Tibial nerve (tissue), 4 donors: Measurements from ENCODE around the gene HDHD3. TPM values are rescaled to one million over a fixed set of nuclear protein-coding genes. Genes with fewer than 3 reads are reported as not detected.

Experiments
- DNase-seq, 2 donors: peaks; one replicate each; pipeline ENCODE4 v3.0.0-alpha.2; 2019; ENCODE audit warnings: low spot score in 2 of 2
- H3K27ac ChIP-seq, 4 donors: fragments of 200-600 bp; sonication (generic) in 3 of 4; one replicate each; pipeline ENCODE4 v1.5.1; 2017 to 2019; ENCODE audit warnings: mild to moderate bottlenecking in 1 of 4
- H3K27me3 ChIP-seq, 2 donors: fragments of 200-600 bp; sonication (generic) in 1 of 2; one replicate each; pipeline versions ENCODE4 v1.5.1 to v1.6.0; 2017 to 2019
- H3K36me3 ChIP-seq, 3 donors: fragments of 200-600 bp; sonication (generic); one replicate each; pipeline ENCODE4 v1.5.1; 2018 to 2019
- H3K4me1 ChIP-seq, 4 donors: fragments of 200-600 bp; sonication (generic) in 3 of 4; one replicate each; pipeline ENCODE4 v1.5.1; 2017 to 2019
- H3K4me3 ChIP-seq, 4 donors: fragments of 200-600 bp; sonication (generic) in 3 of 4; one replicate each; pipeline ENCODE4 v1.5.1; 2017 to 2019; ENCODE audit warnings: mild to moderate bottlenecking in 1 of 4, moderate library complexity in 1 of 4
- H3K9me3 ChIP-seq, 4 donors: fragments of 200-600 bp; sonication (generic) in 3 of 4; one replicate each; pipeline ENCODE4 v1.5.1; 2017 to 2019
- CTCF ChIP-seq, 5 experiments: fragments of 200-600 bp in 3 of 5; fragments of 450-650 bp in 2 of 5; sonication (generic) in 3 of 5; IDR thresholded peaks; one replicate each; pipeline ENCODE4 v1.5.1; 2016 to 2019; ENCODE audit warnings: antibody characterized with exemption in 5 of 5, mild to moderate bottlenecking in 3 of 5, moderate library complexity in 2 of 5
- EP300 ChIP-seq, 2 donors: sonication (generic); formaldehyde crosslinking; IDR thresholded peaks; one replicate each; pipeline ENCODE4 v1.6.1; 2017; ENCODE audit warnings: antibody characterized with exemption in 2 of 2, mild to moderate bottlenecking in 1 of 2
- POLR2A ChIP-seq, 2 donors: fragments of 450-650 bp; IDR thresholded peaks; one replicate each; pipeline ENCODE4 v1.6.1; 2017; ENCODE audit warnings: antibody characterized with exemption in 2 of 2, mild to moderate bottlenecking in 2 of 2, moderate library complexity in 2 of 2
- WGBS, 2 donors: methylation state at CpG; one replicate each; pipeline ENCODE4 v1.1.5; 2018; 5-methylcytosine and 5-hydroxymethylcytosine counted together
- total RNA-seq, 4 donors: library from RNA; depleted of rRNA; stranded (reverse); fragments of >200 nt; gene quantifications; one replicate each; pipeline ENCODE4 v1.1.0, GENCODE V29; 2016

The HDHD3 gene
- total RNA-seq, 4 donors from 2014 or later, result 19.7 to 53.5 (median 25.7) TPM

- peaks cover 0 to 43% (median 4%) of the 10 kb centered on the region in 3 donors for H3K36me3 ChIP-seq
- H3K4me3 ChIP-seq, result no peak overlapping the region
- H3K27ac ChIP-seq, result peak overlapping the region in 1 of 4 donors; percentile 40
- DNase-seq, result no peak
- WGBS, 2 donors, result 95 to 97% methylated on average over 9 of the region's 9 CpGs
- H3K4me1 ChIP-seq, result peaks cover 0 to 38% (median 7%) of the 10 kb centered on the region in 4 donors
- H3K9me3 ChIP-seq, result no peaks in the 10 kb centered on the region
- TF ChIP-seq EP300 (IDR thresholded peaks at IDR 0.05) (no peak), CTCF (IDR thresholded peaks at IDR 0.05) (no peak), POLR2A (IDR thresholded peaks at IDR 0.05) (no peak)
- no peaks in the 10 kb centered on the region for H3K27me3 ChIP-seq
Measured at GRCh38 chr9:113395000-113395861, 18.4 kb upstream of the HDHD3 start.

GRCh38 chr9:113393281-113393680 lies 16.5 kb upstream of the HDHD3 start:
- Histone ChIP-seq H3K9me3 (no peaks in the 10 kb centered on the region), H3K36me3 (peaks cover 0 to 63% (median 9%) of the 10 kb centered on the region in 3 donors), H3K4me1 (peaks cover 0 to 18% (median 0%) of the 10 kb centered on the region in 4 donors), H3K27ac (peak overlapping the region in 2 of 4 donors; percentile 28 to 43), H3K4me3 (no peak overlapping the region), H3K27me3 (no peaks in the 10 kb centered on the region)
- no peak for DNase-seq
- TF ChIP-seq EP300 (IDR thresholded peaks at IDR 0.05) (peak in 1 of 2 donors; percentile 34), CTCF (IDR thresholded peaks at IDR 0.05) (no peak), POLR2A (IDR thresholded peaks at IDR 0.05) (no peak)
- WGBS, 2 donors, result 42 to 61% methylated on average over 7 of the region's 7 CpGs

GRCh38 chr9:113391917-113392316 lies 15.1 kb upstream of the HDHD3 start:
- H3K4me1 ChIP-seq, result peaks cover 0 to 8% (median 0%) of the 10 kb centered on the region in 4 donors
- 85 to 91% methylated on average over 7 of the region's 7 CpGs for WGBS, 2 donors
- no peak for DNase-seq
- no peak overlapping the region for H3K4me3 ChIP-seq
- H3K27me3 ChIP-seq, result no peaks in the 10 kb centered on the region
- H3K27ac ChIP-seq, result peak overlapping the region in 1 of 4 donors; percentile 54
- TF ChIP-seq CTCF (IDR thresholded peaks at IDR 0.05) (no peak), POLR2A (IDR thresholded peaks at IDR 0.05) (no peak), EP300 (IDR thresholded peaks at IDR 0.05) (no peak)
- H3K36me3 ChIP-seq, result peaks cover 0 to 76% (median 9%) of the 10 kb centered on the region in 3 donors
- no peaks in the 10 kb centered on the region for H3K9me3 ChIP-seq

- DNase-seq, result no peak
- H3K4me3 ChIP-seq, result no peak overlapping the region
- peaks cover 0 to 88% (median 9%) of the 10 kb centered on the region in 3 donors for H3K36me3 ChIP-seq
- H3K27me3 ChIP-seq, result no peaks in the 10 kb centered on the region
- no peaks in the 10 kb centered on the region for H3K9me3 ChIP-seq
- no peak overlapping the region for H3K27ac ChIP-seq
- peaks cover 0 to 5% (median 0%) of the 10 kb centered on the region in 4 donors for H3K4me1 ChIP-seq
- TF ChIP-seq CTCF (IDR thresholded peaks at IDR 0.05) (no peak), POLR2A (IDR thresholded peaks at IDR 0.05) (no peak), EP300 (IDR thresholded peaks at IDR 0.05) (no peak)
- 90 to 97% methylated on average over 15 to 17 of the region's 17 CpGs for WGBS, 2 donors
Measured at GRCh38 chr9:113390192-113390960, 13.6 kb upstream of the HDHD3 start.
